ENCODE data around the gene GON4L. TPM values are rescaled to one million over a fixed set of nuclear protein-coding genes. Genes with fewer than 3 reads are reported as not detected.
"Not testable (repeated sequence)": the region's sequence is repeated elsewhere in the genome, so short reads cannot be mapped to it uniquely, and the experiment has no call there.

Gene GON4L
- total RNA-seq, 1 donor from 2014 or later = 56.2 TPM

- intact Hi-C loops (cut with micrococcal nuclease); H3K4me3 Mint-ChIP-seq (ENCODE audit: low read depth); H3K27me3 Mint-ChIP-seq (ENCODE audit: low read depth); H3K9me3 Mint-ChIP-seq; H3K27ac Mint-ChIP-seq; DNase-seq (ENCODE audit: low spot score): not testable (repeated sequence)
- peaks cover 16% of the 10 kb centered on the region for H3K4me1 Mint-ChIP-seq (ENCODE audit: low read depth)
- peaks cover 51% of the 10 kb centered on the region for H3K36me3 Mint-ChIP-seq (ENCODE audit: low read depth)
These were observed 144.4 kb downstream of the GON4L start for GRCh38 chr1:155712636-155713035.

- Mint-ChIP-seq H3K4me1 (ENCODE audit: low read depth) (peaks cover 12% of the 10 kb centered on the region), H3K36me3 (ENCODE audit: low read depth) (peaks cover 46% of the 10 kb centered on the region)
- DNase-seq (ENCODE audit: low spot score); intact Hi-C loops (cut with micrococcal nuclease); H3K9me3 Mint-ChIP-seq; H3K27ac Mint-ChIP-seq; H3K4me3 Mint-ChIP-seq (ENCODE audit: low read depth); H3K27me3 Mint-ChIP-seq (ENCODE audit: low read depth): not testable (repeated sequence)
These were observed 145.6 kb downstream of the GON4L start for GRCh38 chr1:155711457-155711856.

GRCh38 chr1:155709391-155709790 lies 147.6 kb downstream of the GON4L start:
- H3K9me3 Mint-ChIP-seq = no peaks in the 10 kb centered on the region
- H3K4me1 Mint-ChIP-seq (ENCODE audit: low read depth) = peaks cover 14% of the 10 kb centered on the region
- intact Hi-C loops (cut with micrococcal nuclease) = no loop called here
- no peak for DNase-seq (ENCODE audit: low spot score)
- H3K36me3 Mint-ChIP-seq (ENCODE audit: low read depth) = peaks cover 42% of the 10 kb centered on the region
- no peak overlapping the region for H3K4me3 Mint-ChIP-seq (ENCODE audit: low read depth)
- H3K27ac Mint-ChIP-seq = no peak overlapping the region
- H3K27me3 Mint-ChIP-seq (ENCODE audit: low read depth) = no peaks in the 10 kb centered on the region

GRCh38 chr1:155706139-155706538 lies 150.9 kb downstream of the GON4L start:
- intact Hi-C loops (cut with micrococcal nuclease) = no loop called here
- Mint-ChIP-seq H3K27me3 (ENCODE audit: low read depth) (no peaks in the 10 kb centered on the region), H3K4me1 (ENCODE audit: low read depth) (peaks cover 12% of the 10 kb centered on the region)

DNA sequence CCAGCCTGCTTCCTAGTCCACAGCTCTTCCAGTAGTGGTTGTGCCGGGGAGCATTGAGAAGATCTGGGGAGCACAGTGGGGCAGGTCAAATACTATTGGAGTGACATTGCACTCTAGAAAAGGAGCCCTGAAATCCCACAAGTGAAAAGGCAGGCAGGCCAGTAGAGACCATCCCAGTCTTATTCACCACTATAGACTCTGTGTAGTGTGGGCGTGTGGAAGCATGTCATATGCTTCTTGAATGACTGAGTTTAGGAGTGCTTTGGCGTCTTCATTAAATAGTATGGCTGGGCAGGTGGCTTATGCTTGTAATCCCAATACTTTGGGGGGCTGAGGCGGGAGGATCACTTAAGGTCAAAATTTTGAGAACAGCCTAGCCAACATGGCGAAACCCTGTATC lies 152.6 kb downstream of the GON4L start:
- DNase-seq (ENCODE audit: low spot score); H3K4me3 Mint-ChIP-seq (ENCODE audit: low read depth); H3K9me3 Mint-ChIP-seq; H3K27me3 Mint-ChIP-seq (ENCODE audit: low read depth); H3K27ac Mint-ChIP-seq; intact Hi-C loops (cut with micrococcal nuclease): not testable (repeated sequence)
- peaks cover 27% of the 10 kb centered on the region for H3K36me3 Mint-ChIP-seq (ENCODE audit: low read depth)
- H3K4me1 Mint-ChIP-seq (ENCODE audit: low read depth) = peaks cover 12% of the 10 kb centered on the region

More at GRCh38 chr1:155706139-155706538, 150.9 kb downstream of the GON4L start:
- no peaks in the 10 kb centered on the region for H3K9me3 Mint-ChIP-seq
- no peak overlapping the region for H3K4me3 Mint-ChIP-seq (ENCODE audit: low read depth)
- no peak overlapping the region for H3K27ac Mint-ChIP-seq
- peaks cover 31% of the 10 kb centered on the region for H3K36me3 Mint-ChIP-seq (ENCODE audit: low read depth)
- no peak for DNase-seq (ENCODE audit: low spot score)

GRCh38 chr1:155703216-155703615 lies 153.8 kb downstream of the GON4L start:
- Mint-ChIP-seq H3K4me3 (ENCODE audit: low read depth) (no peak overlapping the region), H3K36me3 (ENCODE audit: low read depth) (peaks cover 30% of the 10 kb centered on the region), H3K27ac (no peak overlapping the region), H3K4me1 (ENCODE audit: low read depth) (peaks cover 13% of the 10 kb centered on the region), H3K27me3 (ENCODE audit: low read depth) (no peaks in the 10 kb centered on the region), H3K9me3 (no peaks in the 10 kb centered on the region)
- no peak for DNase-seq (ENCODE audit: low spot score)
- intact Hi-C loops (cut with micrococcal nuclease) = no loop called here

DNA sequence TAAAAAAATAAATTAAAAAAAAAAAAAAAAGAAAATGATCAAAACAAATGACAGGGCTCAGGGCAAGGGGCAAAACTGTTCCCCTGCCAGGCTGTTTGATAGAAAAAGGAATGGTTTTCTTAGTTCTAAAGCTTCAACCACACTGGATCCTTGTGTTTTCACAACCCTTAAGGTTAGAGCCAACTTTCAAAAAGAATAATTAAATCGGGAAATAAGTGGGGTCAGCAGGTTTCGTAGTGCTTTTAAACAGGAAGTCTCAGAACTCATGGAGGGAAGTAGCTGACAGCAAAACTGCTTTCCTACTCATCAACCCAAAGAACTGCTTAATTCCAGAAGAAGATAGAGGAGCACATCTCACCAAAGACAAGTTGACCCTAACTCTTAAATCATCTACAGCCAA lies 155.3 kb downstream of the GON4L start:
- H3K27ac Mint-ChIP-seq; H3K27me3 Mint-ChIP-seq (ENCODE audit: low read depth); intact Hi-C loops (cut with micrococcal nuclease); DNase-seq (ENCODE audit: low spot score); H3K9me3 Mint-ChIP-seq; H3K4me3 Mint-ChIP-seq (ENCODE audit: low read depth): not testable (repeated sequence)
- peaks cover 15% of the 10 kb centered on the region for H3K4me1 Mint-ChIP-seq (ENCODE audit: low read depth)
- peaks cover 31% of the 10 kb centered on the region for H3K36me3 Mint-ChIP-seq (ENCODE audit: low read depth)

Other genes with a start within 250 kb of the GON4L start
- 87.5 and 87.6 TPM in 2 replicates for gene MSTO1, start 247.0 kb downstream of the GON4L start, total RNA-seq
- 65.8 and 67.9 TPM in 2 replicates for gene YY1AP1, start 168.4 kb downstream of the GON4L start, total RNA-seq
- 172 and 187 TPM in 2 replicates for gene DAP3, start 168.1 kb downstream of the GON4L start, total RNA-seq
- 22.3 and 23.3 TPM in 2 replicates for gene SYT11, start 2.4 kb upstream of the GON4L start, total RNA-seq
- 20.0 and 27.0 TPM in 2 replicates for gene RIT1, start 54.1 kb upstream of the GON4L start, total RNA-seq
- 78.4 and 83.5 TPM in 2 replicates for gene KHDC4, start 77.2 kb upstream of the GON4L start, total RNA-seq
- not detected in 2 replicates for gene RXFP4, start 84.4 kb upstream of the GON4L start, total RNA-seq
- 211 and 216 TPM in 2 replicates for gene ARHGEF2, start 121.3 kb upstream of the GON4L start, total RNA-seq
- gene SSR2, start 163.7 kb upstream of the GON4L start, total RNA-seq = 227 and 239 TPM in 2 replicates
- gene UBQLN4, start 196.6 kb upstream of the GON4L start, total RNA-seq = 71.3 and 73.3 TPM in 2 replicates
- 71.0 and 72.5 TPM in 2 replicates for gene LAMTOR2, start 197.6 kb upstream of the GON4L start, total RNA-seq
- 0.18 and 0.21 TPM in 2 replicates for gene RAB25, start 203.9 kb upstream of the GON4L start, total RNA-seq
- 1.2 and 1.6 TPM in 2 replicates for gene MEX3A, start 225.3 kb upstream of the GON4L start, total RNA-seq